ENCODE data around the gene GPR143.

DNA sequence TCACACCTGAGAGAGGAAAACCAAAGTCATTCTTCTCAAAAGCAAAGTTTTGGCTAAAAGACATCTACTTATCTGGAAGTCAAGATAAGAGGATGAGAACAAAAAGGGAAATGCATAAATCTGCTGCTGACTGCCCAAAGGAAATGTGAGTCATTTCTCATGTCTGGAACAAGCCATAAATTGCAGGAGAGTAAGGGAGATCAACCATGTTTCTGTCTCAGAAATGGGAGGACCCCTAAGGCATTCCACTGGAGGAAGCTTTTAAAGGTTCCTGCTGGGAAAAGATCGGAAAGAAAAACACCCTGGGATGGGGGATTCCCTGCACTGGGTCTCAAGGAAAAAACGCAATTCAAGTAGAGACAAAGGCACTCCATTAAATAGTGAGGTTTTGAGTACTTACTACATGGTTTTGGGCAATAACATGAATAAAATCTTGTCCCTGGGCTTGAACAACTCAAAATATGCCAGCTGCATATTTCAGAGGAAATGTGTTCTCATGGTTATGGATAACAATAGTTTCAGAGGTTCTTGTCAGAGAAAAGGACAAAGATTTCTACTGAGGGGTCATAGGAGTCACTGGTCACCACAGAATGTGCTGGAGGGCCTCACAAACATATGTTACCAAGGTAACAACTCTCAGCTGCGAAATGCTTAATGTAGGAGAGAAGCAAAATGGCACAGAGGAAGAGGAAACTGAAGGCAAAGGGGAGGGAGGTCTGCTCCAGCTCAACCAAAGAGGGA is 19.3 kb downstream of the GPR143 start:
- TF ChIP-seq, protein P1, sequence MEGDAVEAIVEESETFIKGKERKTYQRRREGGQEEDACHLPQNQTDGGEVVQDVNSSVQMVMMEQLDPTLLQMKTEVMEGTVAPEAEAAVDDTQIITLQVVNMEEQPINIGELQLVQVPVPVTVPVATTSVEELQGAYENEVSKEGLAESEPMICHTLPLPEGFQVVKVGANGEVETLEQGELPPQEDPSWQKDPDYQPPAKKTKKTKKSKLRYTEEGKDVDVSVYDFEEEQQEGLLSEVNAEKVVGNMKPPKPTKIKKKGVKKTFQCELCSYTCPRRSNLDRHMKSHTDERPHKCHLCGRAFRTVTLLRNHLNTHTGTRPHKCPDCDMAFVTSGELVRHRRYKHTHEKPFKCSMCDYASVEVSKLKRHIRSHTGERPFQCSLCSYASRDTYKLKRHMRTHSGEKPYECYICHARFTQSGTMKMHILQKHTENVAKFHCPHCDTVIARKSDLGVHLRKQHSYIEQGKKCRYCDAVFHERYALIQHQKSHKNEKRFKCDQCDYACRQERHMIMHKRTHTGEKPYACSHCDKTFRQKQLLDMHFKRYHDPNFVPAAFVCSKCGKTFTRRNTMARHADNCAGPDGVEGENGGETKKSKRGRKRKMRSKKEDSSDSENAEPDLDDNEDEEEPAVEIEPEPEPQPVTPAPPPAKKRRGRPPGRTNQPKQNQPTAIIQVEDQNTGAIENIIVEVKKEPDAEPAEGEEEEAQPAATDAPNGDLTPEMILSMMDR (IDR thresholded peaks at IDR 0.05): no peak
- no peak for TF ChIP-seq POLR2A (IDR thresholded peaks at IDR 0.05)
